IPS DF 4.7 (cell line): Measurements from ENCODE around the gene ATP1A2.
"Not testable (repeated sequence)": the region's sequence is repeated elsewhere in the genome, so short reads cannot be mapped to it uniquely, and the experiment has no call there.

Experiments used
- DNase-seq: peaks from one replicate; pipeline ENCODE4 v3.0.0-alpha.2; 2013; ENCODE audit warnings: low spot score; ENCODE audit errors: extremely low read depth

ATP1A2 gene

GRCh38 chr1:160099716-160100375, 15.7 kb upstream of the ATP1A2 start:
- no peak for DNase-seq

GRCh38 chr1:160101037-160101716, 14.4 kb upstream of the ATP1A2 start:
- no peak for DNase-seq

- DNase-seq = no peak
Observed at GRCh38 chr1:160101717-160102522, 13.6 kb upstream of the ATP1A2 start.

- no peak for DNase-seq
Observed at GRCh38 chr1:160103658-160104408, 11.7 kb upstream of the ATP1A2 start.

- DNase-seq = no peak
Observed at GRCh38 chr1:160104486-160104885, 11.1 kb upstream of the ATP1A2 start.

- DNase-seq = no peak
Observed at GRCh38 chr1:160105155-160105554, 10.4 kb upstream of the ATP1A2 start.

- DNase-seq = no peak
Observed at GRCh38 chr1:160107512-160107911, 8.0 kb upstream of the ATP1A2 start.

GRCh38 chr1:160108888-160109662, 6.5 kb upstream of the ATP1A2 start:
- no peak for DNase-seq

- DNase-seq = no peak
Observed at GRCh38 chr1:160109686-160110085, 5.9 kb upstream of the ATP1A2 start.

GRCh38 chr1:160111462-160111861, 4.1 kb upstream of the ATP1A2 start:
- DNase-seq = not testable (repeated sequence)

GRCh38 chr1:160112357-160112756, 3.2 kb upstream of the ATP1A2 start:
- no peak for DNase-seq

- no peak for DNase-seq
Observed at GRCh38 chr1:160113407-160113806, 2.2 kb upstream of the ATP1A2 start.

GRCh38 chr1:160114085-160114484, 1.5 kb upstream of the ATP1A2 start:
- no peak for DNase-seq

GRCh38 chr1:160116283-160117147, 956 bp downstream of the ATP1A2 start:
- no peak for DNase-seq

- DNase-seq = no peak
Observed at GRCh38 chr1:160117300-160117699, 1.7 kb downstream of the ATP1A2 start.

- DNase-seq = no peak
Observed at GRCh38 chr1:160117709-160118183, 2.2 kb downstream of the ATP1A2 start.

GRCh38 chr1:160118928-160119327, 3.4 kb downstream of the ATP1A2 start:
- no peak for DNase-seq

GRCh38 chr1:160120797-160121196, 5.2 kb downstream of the ATP1A2 start:
- no peak for DNase-seq

- no peak for DNase-seq
Observed at GRCh38 chr1:160121388-160121787, 5.8 kb downstream of the ATP1A2 start.
